Right renal pelvis (tissue), 4 donors: ENCODE results near the gene KIAA2012. TPM values are rescaled to one million over a fixed set of nuclear protein-coding genes. Genes with fewer than 3 reads are reported as not detected.

Source experiments
- DNase-seq, 4 donors: peaks; one replicate each; pipeline ENCODE4 v3.0.0-alpha.2; 2013; ENCODE audit warnings: low read depth in 4 of 4, low spot score in 3 of 4, missing footprints in 1 of 4
- polyA plus RNA-seq, 4 donors: library from polyadenylated mRNA; unstranded; fragments of 120-200 nt; gene quantifications; one replicate each; pipeline ENCODE4 v1.2.1, GENCODE V29; 2013; ENCODE audit not compliant: insufficient read length in 4 of 4

Gene KIAA2012
- polyA plus RNA-seq, 4 donors = 0.07 to 0.17 (median 0.12) TPM

GRCh38 chr2:202040079-202040844, 32.8 kb upstream of the KIAA2012 start:
- no peak for DNase-seq

- DNase-seq = no peak
Measured at GRCh38 chr2:202042444-202042843, 30.6 kb upstream of the KIAA2012 start.

- DNase-seq = no peak
Measured at GRCh38 chr2:202043475-202043874, 29.6 kb upstream of the KIAA2012 start.

GRCh38 chr2:202044777-202045176, 28.3 kb upstream of the KIAA2012 start:
- DNase-seq = no peak

GRCh38 chr2:202046572-202046971, 26.5 kb upstream of the KIAA2012 start:
- DNase-seq = no peak

GRCh38 chr2:202049092-202049728, 23.8 kb upstream of the KIAA2012 start:
- DNase-seq = no peak

- DNase-seq = no peak
Measured at GRCh38 chr2:202049840-202050239, 23.2 kb upstream of the KIAA2012 start.

GRCh38 chr2:202050652-202051051, 22.4 kb upstream of the KIAA2012 start:
- no peak for DNase-seq

- DNase-seq = no peak
Measured at GRCh38 chr2:202051499-202052161, 21.4 kb upstream of the KIAA2012 start.

GRCh38 chr2:202052235-202052634, 20.8 kb upstream of the KIAA2012 start:
- no peak for DNase-seq

GRCh38 chr2:202054679-202055078, 18.4 kb upstream of the KIAA2012 start:
- no peak for DNase-seq

- no peak for DNase-seq
Measured at GRCh38 chr2:202056611-202057010, 16.4 kb upstream of the KIAA2012 start.

- no peak for DNase-seq
Measured at GRCh38 chr2:202060218-202060617, 12.8 kb upstream of the KIAA2012 start.

- DNase-seq = no peak
Measured at GRCh38 chr2:202061695-202062094, 11.4 kb upstream of the KIAA2012 start.

- DNase-seq = no peak
Measured at GRCh38 chr2:202064171-202064880, 8.7 kb upstream of the KIAA2012 start.

- DNase-seq = no peak
Measured at GRCh38 chr2:202064881-202065230, 8.2 kb upstream of the KIAA2012 start.

GRCh38 chr2:202065876-202066275, 7.2 kb upstream of the KIAA2012 start:
- DNase-seq = no peak

GRCh38 chr2:202066875-202067274, 6.2 kb upstream of the KIAA2012 start:
- DNase-seq = no peak

- no peak for DNase-seq
Measured at GRCh38 chr2:202067589-202067988, 5.5 kb upstream of the KIAA2012 start.

- no peak for DNase-seq
Measured at GRCh38 chr2:202069170-202070067, 3.6 kb upstream of the KIAA2012 start.
